BE2C (cell line): ENCODE data around the gene PIK3CB.
"Not testable (repeated sequence)": the region's sequence is repeated elsewhere in the genome, so short reads cannot be mapped to it uniquely, and the experiment has no call there.

Source experiments
- DNase-seq: peaks from one replicate; pipeline ENCODE4 v3.0.0-alpha.2; 2020
- H3K27me3 ChIP-seq: fragments of 250-450 bp; sonication (Bioruptor Pico); 2 replicates; pipeline ENCODE4 v1.5.1; 2020; ENCODE audit warnings: mild to moderate bottlenecking
- H3K36me3 ChIP-seq: fragments of 250-450 bp; sonication (Bioruptor Pico); 2 replicates; pipeline ENCODE4 v1.5.1; 2020; ENCODE audit warnings: mild to moderate bottlenecking
- H3K4me1 ChIP-seq: fragments of 250-450 bp; sonication (Bioruptor Pico); 2 replicates; pipeline ENCODE4 v1.5.1; 2020
- H3K4me3 ChIP-seq: 2 replicates; pipeline ENCODE4 v1.5.1; 2011; ENCODE audit warnings: low read depth, low read length
- H3K9me3 ChIP-seq: fragments of 250-450 bp; sonication (Bioruptor Pico); 2 replicates; pipeline ENCODE4 v1.5.1; 2020
- TF ChIP-seq, protein P1 (sequence below): IDR thresholded peaks from 2 replicates; pipeline ENCODE4 v1.5.1; 2012; ENCODE audit warnings: mild to moderate bottlenecking, low read depth, low read length

PIK3CB gene

DNA sequence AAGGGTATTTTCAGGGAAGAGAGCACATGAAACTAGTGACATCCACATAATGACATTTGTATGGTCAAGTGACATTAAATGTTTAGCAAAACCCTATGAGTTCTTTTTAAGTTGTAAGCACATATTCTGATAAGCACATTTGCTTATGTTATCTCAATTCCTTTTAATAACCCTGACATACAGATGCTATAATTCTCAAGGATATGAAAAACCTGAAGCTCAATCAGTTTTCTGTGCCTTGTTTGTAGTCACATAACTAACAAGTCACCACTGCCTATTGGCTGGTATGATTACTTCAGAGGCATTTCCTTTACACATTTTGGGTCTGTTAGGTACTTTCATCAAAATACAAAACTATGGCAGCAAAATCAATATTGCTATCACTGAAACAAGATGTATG lies 152.1 kb downstream of the PIK3CB start:
- Histone ChIP-seq H3K4me3 (no peak overlapping the region), H3K36me3 (no peaks in the 10 kb centered on the region), H3K9me3 (no peaks in the 10 kb centered on the region; the same call in 1 of the 2 replicates), H3K27me3 (no peaks in the 10 kb centered on the region), H3K4me1 (no peaks in the 10 kb centered on the region)
- TF ChIP-seq, protein P1, sequence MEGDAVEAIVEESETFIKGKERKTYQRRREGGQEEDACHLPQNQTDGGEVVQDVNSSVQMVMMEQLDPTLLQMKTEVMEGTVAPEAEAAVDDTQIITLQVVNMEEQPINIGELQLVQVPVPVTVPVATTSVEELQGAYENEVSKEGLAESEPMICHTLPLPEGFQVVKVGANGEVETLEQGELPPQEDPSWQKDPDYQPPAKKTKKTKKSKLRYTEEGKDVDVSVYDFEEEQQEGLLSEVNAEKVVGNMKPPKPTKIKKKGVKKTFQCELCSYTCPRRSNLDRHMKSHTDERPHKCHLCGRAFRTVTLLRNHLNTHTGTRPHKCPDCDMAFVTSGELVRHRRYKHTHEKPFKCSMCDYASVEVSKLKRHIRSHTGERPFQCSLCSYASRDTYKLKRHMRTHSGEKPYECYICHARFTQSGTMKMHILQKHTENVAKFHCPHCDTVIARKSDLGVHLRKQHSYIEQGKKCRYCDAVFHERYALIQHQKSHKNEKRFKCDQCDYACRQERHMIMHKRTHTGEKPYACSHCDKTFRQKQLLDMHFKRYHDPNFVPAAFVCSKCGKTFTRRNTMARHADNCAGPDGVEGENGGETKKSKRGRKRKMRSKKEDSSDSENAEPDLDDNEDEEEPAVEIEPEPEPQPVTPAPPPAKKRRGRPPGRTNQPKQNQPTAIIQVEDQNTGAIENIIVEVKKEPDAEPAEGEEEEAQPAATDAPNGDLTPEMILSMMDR: no peak
- no peak for DNase-seq

DNA sequence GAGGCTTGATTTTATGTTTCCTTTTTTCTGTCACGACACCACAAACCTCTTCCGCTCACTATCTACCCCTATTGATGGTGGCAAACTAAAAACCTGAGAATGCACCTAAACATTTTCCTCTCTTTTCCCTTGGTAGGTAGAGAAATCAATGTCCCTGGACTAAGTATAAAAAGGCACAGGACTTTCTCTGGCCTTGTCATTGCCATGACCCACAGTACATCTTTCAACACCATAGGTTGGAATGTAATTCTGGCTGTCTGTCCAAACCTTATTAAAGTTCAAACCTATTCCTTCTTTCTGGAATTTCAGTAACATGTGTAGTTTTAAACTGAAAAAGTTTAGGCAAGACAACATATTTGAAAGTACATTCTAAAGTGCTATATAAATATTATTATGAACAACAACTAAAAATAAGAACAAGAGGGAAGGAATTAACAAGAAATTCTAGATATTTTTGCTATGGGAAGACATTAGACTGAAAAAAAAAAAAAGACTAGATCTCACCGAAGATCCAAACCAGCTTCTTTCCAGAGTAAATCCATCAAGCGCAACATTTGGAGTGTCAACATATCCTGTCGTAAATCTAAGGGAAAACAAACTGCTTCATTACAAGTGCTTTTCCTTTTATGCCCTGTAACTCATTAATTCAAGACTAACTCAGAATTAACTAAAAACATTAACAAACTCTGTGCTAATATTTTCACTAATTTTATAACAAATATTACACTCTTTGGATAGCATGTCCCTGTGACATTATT lies 153.1 kb downstream of the PIK3CB start:
- Histone ChIP-seq H3K9me3 (no peaks in the 10 kb centered on the region; the same call in 1 of the 2 replicates), H3K4me1 (no peaks in the 10 kb centered on the region), H3K4me3 (no peak overlapping the region), H3K27me3 (no peaks in the 10 kb centered on the region), H3K36me3 (no peaks in the 10 kb centered on the region; the same call in 1 of the 2 replicates)
- TF ChIP-seq, protein P1: no peak
- DNase-seq: no peak

DNA sequence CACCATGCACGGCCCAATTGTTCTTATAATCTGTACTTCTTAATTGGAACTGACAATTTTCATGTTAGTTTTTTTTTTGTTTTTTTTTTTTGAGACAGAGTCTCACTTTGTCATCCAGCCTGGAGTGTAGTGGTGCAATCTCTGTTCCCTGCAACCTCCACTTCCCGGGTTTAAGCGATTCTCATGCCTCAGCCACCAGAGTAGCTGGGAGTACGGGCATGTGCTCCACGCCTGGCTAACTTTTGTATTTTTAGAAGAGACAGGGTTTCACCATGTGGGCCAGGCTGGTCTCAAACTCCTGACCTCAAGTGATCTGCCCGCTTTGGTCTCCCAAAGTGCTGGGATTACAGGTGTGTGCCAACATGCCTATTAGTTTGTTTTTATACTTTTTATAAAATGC lies 153.8 kb downstream of the PIK3CB start:
- not testable (repeated sequence) for H3K4me3 ChIP-seq, DNase-seq, H3K36me3 ChIP-seq, H3K9me3 ChIP-seq, H3K4me1 ChIP-seq, H3K27me3 ChIP-seq

DNA sequence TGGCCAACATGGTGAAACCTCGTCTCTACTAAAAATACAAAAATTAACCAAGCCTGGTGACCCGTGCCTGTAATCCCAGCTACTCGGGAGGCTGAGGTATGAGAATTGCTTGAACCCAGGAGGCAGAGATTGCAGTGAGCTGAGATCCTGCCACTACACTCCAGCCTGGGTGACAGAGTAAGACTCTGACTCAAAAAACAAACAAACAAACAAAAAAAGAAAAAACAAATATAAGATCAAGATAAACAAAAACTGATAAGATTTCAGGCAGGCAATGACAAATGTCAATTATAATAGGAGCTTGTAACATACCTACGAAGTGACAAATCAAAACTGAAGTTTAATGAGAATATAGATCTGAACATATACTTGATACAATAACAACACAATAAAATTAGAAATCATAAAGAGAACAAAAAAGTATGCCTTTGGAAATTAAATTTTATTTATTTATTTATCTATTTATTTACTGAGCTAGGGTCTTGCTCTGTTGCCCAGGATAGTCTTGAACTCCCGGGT lies 155.8 kb downstream of the PIK3CB start:
- no peaks in the 10 kb centered on the region for H3K9me3 ChIP-seq
- H3K36me3 ChIP-seq: no peaks in the 10 kb centered on the region; the same call in 1 of the 2 replicates
- H3K4me3 ChIP-seq: no peak overlapping the region
- DNase-seq: no peak
- TF ChIP-seq, protein P1: no peak
- no peaks in the 10 kb centered on the region for H3K4me1 ChIP-seq
- no peaks in the 10 kb centered on the region for H3K27me3 ChIP-seq

DNA sequence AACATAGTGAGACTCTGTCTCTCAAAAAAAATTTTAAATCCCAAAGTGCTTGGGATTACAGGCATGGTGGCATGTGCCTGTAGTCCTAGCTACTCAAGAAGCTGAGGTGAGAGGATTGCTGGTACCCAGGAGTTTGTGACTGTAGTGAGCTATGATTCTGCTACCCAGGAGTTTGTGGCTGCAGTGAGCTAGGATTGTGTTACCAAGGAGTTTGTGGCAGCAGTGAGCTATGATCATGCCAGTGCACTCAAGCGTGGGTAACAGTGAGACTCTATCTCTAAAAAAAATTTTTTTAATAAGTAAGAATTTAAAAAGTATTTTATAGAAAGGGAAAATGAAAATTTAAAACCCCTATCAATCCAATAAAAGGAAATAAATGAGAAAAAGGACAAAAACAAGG lies 156.6 kb downstream of the PIK3CB start:
- no peaks in the 10 kb centered on the region for H3K9me3 ChIP-seq
- no peaks in the 10 kb centered on the region for H3K27me3 ChIP-seq
- DNase-seq: no peak
- no peak overlapping the region for H3K4me3 ChIP-seq
- no peaks in the 10 kb centered on the region for H3K4me1 ChIP-seq
- H3K36me3 ChIP-seq: no peaks in the 10 kb centered on the region; the same call in 1 of the 2 replicates
- TF ChIP-seq, protein P1: no peak

DNA sequence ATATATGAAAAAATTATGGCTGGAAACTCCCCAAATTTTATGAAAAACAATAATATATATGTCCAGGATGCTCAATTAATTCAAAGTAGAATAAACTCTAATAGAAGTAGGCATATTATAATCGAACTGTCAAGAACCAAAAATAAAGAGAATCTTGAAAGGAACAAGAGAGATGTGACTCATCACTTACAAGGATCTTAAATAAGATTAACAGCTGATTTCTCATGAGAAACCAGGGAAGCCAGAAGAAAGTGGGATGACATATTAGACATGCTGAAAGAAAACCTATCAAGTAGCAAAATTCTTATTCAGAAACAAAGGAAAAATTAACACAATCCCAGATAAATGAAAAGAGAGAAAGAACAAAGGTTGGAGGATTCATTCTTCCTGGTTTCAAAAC lies 159.3 kb downstream of the PIK3CB start:
- no peak for DNase-seq
- no peaks in the 10 kb centered on the region; the same call in 1 of the 2 replicates for H3K36me3 ChIP-seq
- no peak overlapping the region for H3K4me3 ChIP-seq
- H3K9me3 ChIP-seq: no peaks in the 10 kb centered on the region
- no peaks in the 10 kb centered on the region for H3K4me1 ChIP-seq
- TF ChIP-seq, protein P1: no peak
- no peaks in the 10 kb centered on the region for H3K27me3 ChIP-seq
